ENCODE data around the gene LINC00237.

GRCh38 chr20:21048841-21049273 is 57.3 kb downstream of the LINC00237 start:
- no peak for TF ChIP-seq EP300 (IDR thresholded peaks at IDR 0.05)
- peak in 2 of 7 experiments; percentile 23 to 38 for TF ChIP-seq CTCF (IDR thresholded peaks at IDR 0.05)

Measured in stomach (tissue), 4 donors.